ENCODE measurements around the gene FGD5. TPM values are rescaled to one million over a fixed set of nuclear protein-coding genes. Genes with fewer than 3 reads are reported as not detected.

Gene FGD5
- 0.50 and 1.0 TPM in 2 replicates for total RNA-seq
- polyA plus RNA-seq, result 0.03 and 1.1 TPM in 2 replicates
- polyA plus RNA-seq (2012), result 0.10 and 1.3 TPM in 2 replicates
- 1.6 and 5.0 TPM in 2 replicates for polyA minus RNA-seq (ENCODE audit: low replicate concordance)

- H3K79me2 ChIP-seq (ENCODE audit: control insufficient read depth, insufficient read depth, low read length), result no peaks in the 10 kb centered on the region
- DNase-seq (ENCODE audit: low read depth in 2 of 2), result no peak
Observed at GRCh38 chr3:14818804-14819500, at the start of gene FGD5. Gene FGD5, plus strand, starts transcription at chr3:14818962. Its CDS starts 110 bp downstream, at chr3:14819072.

GRCh38 chr3:14769544-14770325, 49.0 kb upstream of the FGD5 start:
- H3K9ac ChIP-seq (ENCODE audit: insufficient read depth, low read length), result no peak overlapping the region
- H3K27me3 ChIP-seq (ENCODE audit: control insufficient read depth, insufficient read depth, low read length), result no peaks in the 10 kb centered on the region
- no peak overlapping the region for H3K4me3 ChIP-seq (replicated peaks in 1 of 4; ENCODE audit: control extremely low read depth in 1 of 4, insufficient read depth in 1 of 4, low read depth in 3 of 4, low read length in 4 of 4)
- H3K9me3 ChIP-seq (ENCODE audit: control insufficient read depth, insufficient read depth, low read depth, low read length), result no peaks in the 10 kb centered on the region
- H3K4me2 ChIP-seq (ENCODE audit: extremely low read depth, insufficient read depth, low read length), result no peak overlapping the region
- no peak overlapping the region for H3K27ac ChIP-seq (ENCODE audit: insufficient read depth, low read length)
- H3K36me3 ChIP-seq (ENCODE audit: control insufficient read depth, insufficient read depth, low read length), result no peaks in the 10 kb centered on the region
- no peaks in the 10 kb centered on the region for H3K4me1 ChIP-seq (ENCODE audit: control insufficient read depth, extremely low read depth, insufficient read depth, low read length)
- no peaks in the 10 kb centered on the region for H4K20me1 ChIP-seq (ENCODE audit: control insufficient read depth, extremely low read depth, insufficient read depth, low read length)
- no peaks in the 10 kb centered on the region for H3K79me2 ChIP-seq (ENCODE audit: control insufficient read depth, insufficient read depth, low read length)
- no peak overlapping the region for H2AFZ ChIP-seq (ENCODE audit: low read length)
- TF ChIP-seq EZH2 (IDR thresholded peaks at IDR 0.05; ENCODE audit: low read length, missing control alignments), result no peak
- TF ChIP-seq CTCF (conservative IDR thresholded peaks at IDR 0.05 in 1 of 2, IDR thresholded peaks at IDR 0.05 in 1 of 2; ENCODE audit: low read depth in 1 of 2, low read length in 2 of 2), result no peak
- DNase-seq (ENCODE audit: low read depth in 2 of 2), result no peak

More at GRCh38 chr3:14818804-14819500, at the start of gene FGD5:
- H3K4me3 ChIP-seq (replicated peaks in 1 of 4; ENCODE audit: control extremely low read depth in 1 of 4, insufficient read depth in 1 of 4, low read depth in 3 of 4, low read length in 4 of 4), result no peak within 1 kb of the TSS
- no peak within 1 kb of the TSS for H3K9ac ChIP-seq (ENCODE audit: insufficient read depth, low read length)
- H3K27ac ChIP-seq (ENCODE audit: insufficient read depth, low read length), result no peak within 1 kb of the TSS
- H3K27me3 ChIP-seq (ENCODE audit: control insufficient read depth, insufficient read depth, low read length), result no peaks in the 10 kb centered on the region
- H3K36me3 ChIP-seq (ENCODE audit: control insufficient read depth, insufficient read depth, low read length), result no peaks in the 10 kb centered on the region
- TF ChIP-seq CTCF (conservative IDR thresholded peaks at IDR 0.05 in 1 of 2, IDR thresholded peaks at IDR 0.05 in 1 of 2; ENCODE audit: low read depth in 1 of 2, low read length in 2 of 2) (no peak), EZH2 (IDR thresholded peaks at IDR 0.05; ENCODE audit: low read length, missing control alignments) (no peak)
- H2AFZ ChIP-seq (ENCODE audit: low read length), result no peak within 1 kb of the TSS
- H3K9me3 ChIP-seq (ENCODE audit: control insufficient read depth, insufficient read depth, low read depth, low read length), result no peaks in the 10 kb centered on the region
- H3K4me1 ChIP-seq (ENCODE audit: control insufficient read depth, extremely low read depth, insufficient read depth, low read length), result no peaks in the 10 kb centered on the region
- no peaks in the 10 kb centered on the region for H4K20me1 ChIP-seq (ENCODE audit: control insufficient read depth, extremely low read depth, insufficient read depth, low read length)
- H3K4me2 ChIP-seq (ENCODE audit: extremely low read depth, insufficient read depth, low read length), result no peak within 1 kb of the TSS

GRCh38 chr3:14770591-14770990, 48.2 kb upstream of the FGD5 start:
- no peak for DNase-seq (ENCODE audit: low read depth in 2 of 2)
- no peak overlapping the region for H3K27ac ChIP-seq (ENCODE audit: insufficient read depth, low read length)
- no peaks in the 10 kb centered on the region for H3K9me3 ChIP-seq (ENCODE audit: control insufficient read depth, insufficient read depth, low read depth, low read length)
- H2AFZ ChIP-seq (ENCODE audit: low read length), result no peak overlapping the region
- no peaks in the 10 kb centered on the region for H4K20me1 ChIP-seq (ENCODE audit: control insufficient read depth, extremely low read depth, insufficient read depth, low read length)
- H3K4me3 ChIP-seq (replicated peaks in 1 of 4; ENCODE audit: control extremely low read depth in 1 of 4, insufficient read depth in 1 of 4, low read depth in 3 of 4, low read length in 4 of 4), result no peak overlapping the region
- H3K4me2 ChIP-seq (ENCODE audit: extremely low read depth, insufficient read depth, low read length), result no peak overlapping the region
- no peaks in the 10 kb centered on the region for H3K4me1 ChIP-seq (ENCODE audit: control insufficient read depth, extremely low read depth, insufficient read depth, low read length)
- no peak overlapping the region for H3K9ac ChIP-seq (ENCODE audit: insufficient read depth, low read length)
- no peak for TF ChIP-seq EZH2 (IDR thresholded peaks at IDR 0.05; ENCODE audit: low read length, missing control alignments)
- no peak for TF ChIP-seq CTCF (conservative IDR thresholded peaks at IDR 0.05 in 1 of 2, IDR thresholded peaks at IDR 0.05 in 1 of 2; ENCODE audit: low read depth in 1 of 2, low read length in 2 of 2)
- no peaks in the 10 kb centered on the region for H3K79me2 ChIP-seq (ENCODE audit: control insufficient read depth, insufficient read depth, low read length)
- H3K27me3 ChIP-seq (ENCODE audit: control insufficient read depth, insufficient read depth, low read length), result no peaks in the 10 kb centered on the region
- H3K36me3 ChIP-seq (ENCODE audit: control insufficient read depth, insufficient read depth, low read length), result no peaks in the 10 kb centered on the region
